Measurements from ENCODE around the gene RBMS1.
A peak's percentile ranks its signal among the peaks of the same experiment; 100 is the strongest.

RBMS1 gene

DNA sequence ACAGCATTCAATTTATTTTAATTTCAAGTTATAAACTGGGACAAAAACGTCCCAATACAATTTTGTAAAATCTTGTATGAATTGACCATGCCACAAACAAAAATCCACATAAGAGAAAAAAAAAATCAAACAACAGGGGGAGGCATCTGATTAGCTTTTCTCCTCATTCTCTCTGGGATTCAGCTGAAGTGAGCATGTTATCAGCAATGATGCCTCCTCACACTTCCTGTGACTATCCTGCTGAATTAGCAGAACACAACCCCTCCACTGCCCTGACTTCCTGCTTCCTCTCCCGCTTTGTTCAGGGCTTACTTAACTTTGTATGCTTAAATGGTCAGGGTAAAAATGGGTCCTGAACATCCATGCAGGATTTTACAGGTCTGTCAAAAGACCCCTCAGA lies 161.3 kb downstream of the RBMS1 start:
- peak; percentile 45 for DNase-seq (ENCODE audit: low read depth)

DNA sequence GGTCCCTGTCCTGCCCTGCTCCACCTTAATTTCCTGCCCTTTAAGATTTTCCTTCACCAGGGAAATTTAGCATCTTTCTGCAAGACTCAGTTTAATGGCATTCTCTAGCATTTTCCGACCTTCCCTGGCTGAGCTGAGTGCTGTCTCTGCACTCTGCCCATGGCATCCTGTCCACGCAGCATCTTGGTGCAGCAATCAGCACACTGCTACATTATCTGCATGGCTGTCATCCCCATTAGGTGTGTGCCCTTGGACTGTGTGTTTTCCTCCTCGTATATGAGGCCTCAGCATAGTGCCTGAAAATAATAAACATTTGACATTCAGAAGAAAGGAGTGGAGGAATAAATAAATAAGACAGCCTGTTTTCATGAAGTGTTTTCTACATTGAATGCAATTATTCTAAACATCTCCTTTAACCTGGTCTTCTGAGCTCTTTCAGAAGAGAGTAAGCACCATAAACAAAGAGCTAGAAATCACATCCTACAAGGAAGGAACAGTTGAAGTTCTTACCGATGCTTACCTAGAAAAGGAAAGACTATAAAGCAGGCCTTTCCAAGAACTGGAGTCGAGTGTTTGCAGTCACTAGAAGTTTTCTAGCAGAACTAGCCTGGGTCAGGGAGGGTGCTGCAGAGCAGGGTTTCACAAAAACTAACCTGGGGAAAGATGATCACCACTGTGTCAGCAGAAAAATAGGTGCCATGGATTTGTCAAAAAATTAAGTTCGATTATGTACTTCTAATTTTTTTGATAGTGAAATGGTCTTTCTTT lies 162.2 kb downstream of the RBMS1 start:
- DNase-seq (ENCODE audit: low read depth) = no peak

DNA sequence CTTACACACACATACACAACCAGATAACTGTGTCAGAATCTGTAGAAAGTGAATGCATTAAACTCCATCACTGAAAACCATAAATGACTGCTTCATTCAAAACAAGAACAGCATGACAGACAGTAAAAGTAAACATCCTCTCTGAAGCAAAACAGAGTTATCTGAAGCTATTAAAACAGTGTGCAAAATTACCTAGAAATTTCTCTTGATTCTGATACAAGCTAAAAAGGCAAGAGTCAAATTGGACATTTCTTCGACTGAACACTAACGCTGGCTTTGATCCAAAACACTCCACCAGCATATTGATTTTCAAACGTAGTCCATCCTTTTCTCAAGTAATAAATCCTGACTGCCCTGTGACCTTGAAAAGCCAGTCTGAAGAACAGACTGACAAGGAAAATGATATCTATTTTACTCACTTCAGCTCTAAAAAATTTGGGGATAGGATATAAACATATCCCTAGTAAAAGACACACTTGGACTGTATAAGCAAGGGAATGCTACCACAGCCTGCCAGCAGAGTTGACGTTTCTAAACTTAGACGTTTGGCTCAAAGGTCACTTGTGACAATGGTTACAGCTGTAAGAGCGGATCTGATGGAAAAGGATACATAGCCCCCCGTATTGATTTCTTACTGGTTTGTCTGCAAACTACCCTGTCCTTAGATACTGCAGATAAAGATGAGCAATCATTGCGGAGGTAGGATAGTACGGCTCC lies 164.6 kb downstream of the RBMS1 start:
- DNase-seq (ENCODE audit: low read depth) = no peak

DNA sequence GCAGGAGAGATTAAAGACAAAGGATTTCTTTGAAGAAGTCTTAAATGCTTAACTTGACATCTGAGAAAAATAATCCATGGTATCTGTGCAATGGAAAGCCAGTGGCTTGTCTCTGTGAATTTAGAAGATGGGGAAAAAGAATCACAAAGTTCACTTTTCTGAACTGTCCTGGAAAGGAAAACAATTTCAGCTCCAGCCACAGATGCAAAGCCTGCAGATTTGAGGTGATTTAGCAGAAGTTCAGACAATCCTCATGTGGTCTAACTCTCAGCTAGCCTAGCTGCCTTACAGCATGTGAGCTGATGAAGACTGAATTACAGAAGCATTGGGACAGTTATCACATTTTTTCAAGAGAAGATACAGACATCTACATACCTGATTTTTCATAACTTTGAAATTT lies 166.8 kb downstream of the RBMS1 start:
- DNase-seq (ENCODE audit: low read depth) = no peak

DNA sequence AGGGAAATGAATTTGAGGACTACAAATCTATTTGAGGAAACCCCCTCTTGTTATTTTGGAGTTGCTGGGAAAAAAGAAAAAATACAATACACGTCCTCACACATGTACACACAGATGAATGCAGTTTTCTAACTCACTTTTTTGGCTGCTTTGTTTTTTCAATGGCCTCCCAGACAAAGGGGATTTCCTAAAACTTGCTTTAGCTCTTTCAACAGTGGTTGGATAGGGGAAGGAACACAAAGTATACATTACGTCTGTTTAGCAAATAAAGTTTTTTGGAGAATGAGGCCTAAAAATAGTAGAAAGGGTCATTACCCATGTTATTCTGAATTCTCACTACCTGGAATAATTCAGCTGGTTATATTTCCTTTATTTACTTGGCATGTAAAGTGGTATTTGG lies 168.2 kb downstream of the RBMS1 start:
- DNase-seq (ENCODE audit: low read depth) = no peak

DNA sequence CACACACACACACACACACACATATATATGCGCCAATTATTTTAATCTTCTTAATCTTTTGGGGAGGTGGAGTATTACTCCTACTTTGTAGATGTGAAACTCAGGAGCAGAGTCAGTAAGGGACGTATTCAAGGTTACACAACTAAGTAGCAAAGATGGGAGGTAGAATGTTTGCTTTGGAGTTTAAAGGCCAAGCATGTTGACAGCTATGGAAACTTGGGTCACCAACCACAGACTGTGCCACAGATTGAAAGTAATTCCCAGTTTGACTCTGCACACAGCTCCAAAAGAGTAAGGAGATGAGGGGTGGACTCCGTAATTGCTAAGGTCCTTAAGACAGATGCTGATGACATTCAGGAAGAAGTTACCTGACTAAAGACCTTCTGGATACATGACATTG lies 168.7 kb downstream of the RBMS1 start:
- DNase-seq (ENCODE audit: low read depth) = no peak

DNA sequence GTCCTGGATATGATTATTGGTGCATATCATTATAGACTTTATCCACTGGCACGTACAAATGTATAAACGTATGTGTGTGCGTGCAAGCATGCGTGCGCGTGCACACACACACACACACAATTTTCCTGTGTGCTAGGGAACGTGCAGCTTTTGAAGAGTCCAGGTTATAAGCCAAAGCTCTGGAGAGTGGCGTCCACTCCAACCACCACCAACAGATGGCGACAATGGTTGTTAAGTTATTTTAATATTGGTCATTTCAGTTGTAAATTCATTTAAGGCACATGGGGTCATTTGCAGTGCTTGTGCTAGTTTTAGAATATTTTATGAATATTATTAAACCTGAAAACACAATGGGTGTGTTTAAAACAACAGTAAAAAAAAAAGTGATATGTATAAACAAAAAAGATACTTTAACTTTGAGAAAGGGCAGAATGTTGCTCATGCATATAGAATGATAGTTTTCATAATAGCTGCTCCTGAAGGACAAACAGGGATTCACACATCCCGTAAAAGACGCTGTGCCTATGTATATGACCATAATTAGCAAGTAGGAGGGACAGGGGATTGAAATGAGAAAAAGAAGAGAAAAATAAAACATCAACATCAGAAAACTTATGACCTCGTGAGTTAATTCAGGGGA lies 169.3 kb downstream of the RBMS1 start:
- DNase-seq (ENCODE audit: low read depth) = no peak

DNA sequence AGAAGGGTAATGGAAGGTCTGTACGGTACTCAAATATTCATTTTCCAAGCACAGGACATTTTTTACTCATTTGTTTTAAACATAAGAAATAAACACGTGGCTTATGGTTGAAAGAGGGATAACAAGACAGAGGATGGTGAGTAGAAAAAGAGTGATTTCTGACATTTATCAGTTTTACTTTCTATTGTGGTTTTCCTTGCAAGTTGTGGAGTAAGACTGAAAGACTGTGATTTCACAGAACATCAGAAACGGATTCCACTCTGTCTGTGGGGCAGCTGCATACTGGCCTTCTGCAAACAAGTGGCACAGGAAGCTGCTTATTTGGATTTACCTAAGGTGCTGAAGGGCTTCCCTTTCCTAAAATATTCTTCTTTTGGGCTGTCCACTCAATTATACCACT lies 171.3 kb downstream of the RBMS1 start:
- no peak for DNase-seq (ENCODE audit: low read depth)

DNA sequence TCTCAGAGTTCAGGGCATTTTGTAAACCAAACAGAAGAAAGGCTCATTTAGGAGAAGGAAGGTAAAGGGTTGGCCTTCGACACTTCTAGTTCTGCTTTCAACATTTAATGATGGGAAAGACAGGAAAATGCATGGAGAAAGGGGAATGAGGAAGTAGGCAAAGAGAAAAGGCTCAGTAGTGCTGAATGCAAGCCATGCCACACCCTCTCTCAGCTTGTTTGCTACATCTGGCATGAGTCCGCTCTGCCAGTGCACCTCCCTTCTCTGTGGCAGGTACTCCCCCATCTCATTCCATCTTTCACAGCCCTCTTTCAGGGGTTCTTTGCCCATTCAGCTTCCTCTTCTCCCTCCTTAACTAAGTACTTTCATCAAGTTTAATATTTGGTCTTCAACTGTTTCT lies 172.6 kb downstream of the RBMS1 start:
- no peak for DNase-seq (ENCODE audit: low read depth)

DNA sequence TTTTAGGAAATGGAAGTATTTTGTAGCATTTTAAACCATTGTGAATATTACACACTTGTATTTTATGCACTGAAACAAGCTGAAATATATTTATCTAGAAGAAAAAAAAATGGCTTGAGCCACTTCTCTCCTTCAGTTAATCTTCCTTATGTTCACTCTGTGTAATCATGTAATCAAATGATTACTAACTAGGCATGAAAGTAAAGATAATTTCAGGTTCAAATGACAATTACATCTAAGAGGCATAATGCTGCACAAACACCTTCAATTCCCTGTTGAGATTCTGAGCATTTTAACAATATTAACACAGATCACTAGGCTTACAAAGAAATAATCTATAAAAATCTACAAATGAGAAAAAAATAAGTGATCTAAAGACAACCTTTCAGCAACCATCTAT lies 173.9 kb downstream of the RBMS1 start:
- no peak for DNase-seq (ENCODE audit: low read depth)

DNA sequence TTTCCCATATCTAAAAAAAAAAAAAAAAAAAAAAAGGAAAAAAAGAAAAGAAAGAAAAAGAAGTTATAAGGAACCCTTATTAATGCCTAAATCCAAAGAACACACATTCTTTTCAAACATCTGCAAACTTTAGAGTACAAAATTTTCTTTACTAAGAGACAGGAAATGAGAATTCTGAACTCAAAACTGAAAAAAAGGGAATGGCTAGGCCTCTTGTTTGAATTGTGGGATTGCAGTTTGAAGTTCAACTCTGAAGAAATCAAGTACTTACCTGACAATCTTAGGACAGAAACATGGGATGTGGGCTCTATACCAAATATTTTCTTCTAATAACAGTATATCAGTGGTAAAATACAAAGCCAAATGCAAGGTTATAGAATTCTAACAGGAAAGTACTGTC lies 175.4 kb downstream of the RBMS1 start:
- DNase-seq (ENCODE audit: low read depth) = no peak

DNA sequence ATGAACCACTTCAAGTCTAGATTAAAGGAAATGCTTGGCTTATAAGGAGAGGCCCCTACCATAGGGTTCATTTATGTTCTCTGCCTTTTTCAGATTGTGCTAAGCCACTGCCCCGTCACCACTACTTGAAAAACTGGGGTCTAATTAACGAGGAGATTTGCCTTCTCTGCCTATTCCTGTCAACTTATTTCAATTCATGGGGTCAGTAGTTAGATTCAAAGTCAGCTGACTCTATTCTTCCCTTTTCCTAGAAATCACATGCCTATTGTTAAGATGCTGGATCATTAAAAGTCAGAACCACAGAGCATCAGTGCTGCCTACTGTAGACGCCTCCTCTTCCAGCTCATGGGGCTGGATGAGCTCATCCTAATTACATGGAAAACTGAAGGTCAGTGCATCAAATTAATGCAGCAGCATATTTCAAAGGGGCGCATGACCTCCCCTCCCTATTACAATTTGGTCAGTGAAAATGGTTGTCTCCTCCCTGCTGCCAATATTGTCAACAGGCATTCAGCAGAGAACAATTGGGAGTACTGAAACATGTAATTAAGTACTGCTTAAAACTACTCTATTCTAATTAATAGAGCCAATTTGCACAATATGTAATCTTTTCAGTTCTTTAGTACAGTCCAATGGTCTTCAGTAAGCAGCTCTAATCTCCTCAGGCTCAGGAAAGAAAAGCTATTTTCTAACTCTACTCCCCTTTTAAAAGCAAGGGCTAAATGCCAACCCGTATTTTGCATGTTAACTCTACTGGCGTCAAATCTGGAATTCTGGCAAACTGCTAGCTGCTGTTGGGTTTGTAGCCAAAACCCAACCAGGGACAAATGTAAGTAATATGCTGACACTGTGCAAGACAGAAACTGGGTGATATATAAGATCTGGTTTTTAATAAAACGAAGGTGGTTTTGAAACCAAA lies 176.2 kb downstream of the RBMS1 start:
- DNase-seq (ENCODE audit: low read depth) = no peak

DNA sequence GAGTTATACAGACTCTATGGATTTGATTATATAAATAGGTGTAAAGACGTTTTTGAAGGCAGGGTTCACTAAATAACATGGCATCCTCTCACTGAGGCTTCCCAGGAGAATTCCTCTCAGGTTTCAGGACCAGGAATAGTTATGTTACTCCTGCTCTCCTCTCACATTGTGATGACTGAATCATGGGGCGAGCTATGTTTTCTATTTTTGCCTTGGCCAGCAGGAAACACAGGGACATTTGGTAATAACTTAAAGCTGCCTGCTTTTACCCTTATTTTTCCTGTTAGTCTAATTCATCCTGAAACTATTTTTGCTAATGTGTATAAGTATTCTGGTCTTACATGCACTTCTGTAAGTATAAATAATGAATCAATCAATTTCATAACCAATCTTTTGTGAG lies 178.3 kb downstream of the RBMS1 start:
- no peak for DNase-seq (ENCODE audit: low read depth)

DNA sequence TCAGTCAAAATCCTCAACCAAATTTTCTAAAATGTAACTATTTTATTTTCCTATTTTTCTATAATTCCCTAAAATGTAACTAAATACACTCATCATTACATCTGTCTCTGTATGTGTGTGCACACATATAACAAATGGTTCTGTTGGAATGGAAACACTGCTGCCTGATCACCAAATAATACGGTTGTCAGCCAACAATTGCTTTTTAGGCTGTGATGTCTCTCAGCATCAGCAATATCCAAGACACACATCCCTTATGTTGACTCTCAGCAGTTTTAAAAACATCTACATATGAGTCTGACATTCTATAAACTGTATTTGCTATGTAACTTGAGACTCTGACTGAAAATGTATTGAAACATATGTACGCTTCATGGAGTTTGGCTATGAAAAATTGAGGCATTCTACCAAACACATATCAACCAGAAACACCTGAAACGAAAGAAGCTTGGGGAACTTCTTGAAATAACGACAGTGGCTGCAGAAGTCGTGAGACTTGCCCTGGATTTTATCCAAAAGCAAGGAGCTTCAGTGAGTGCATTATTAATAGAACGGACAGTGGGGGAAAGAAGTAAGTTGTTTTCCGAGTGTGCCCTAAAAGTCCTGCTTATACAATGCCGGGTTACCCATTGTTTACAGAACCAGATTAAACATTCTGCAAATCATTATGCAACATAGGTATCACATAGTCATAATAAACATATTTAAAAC lies 183.3 kb downstream of the RBMS1 start:
- no peak for DNase-seq (ENCODE audit: low read depth)

DNA sequence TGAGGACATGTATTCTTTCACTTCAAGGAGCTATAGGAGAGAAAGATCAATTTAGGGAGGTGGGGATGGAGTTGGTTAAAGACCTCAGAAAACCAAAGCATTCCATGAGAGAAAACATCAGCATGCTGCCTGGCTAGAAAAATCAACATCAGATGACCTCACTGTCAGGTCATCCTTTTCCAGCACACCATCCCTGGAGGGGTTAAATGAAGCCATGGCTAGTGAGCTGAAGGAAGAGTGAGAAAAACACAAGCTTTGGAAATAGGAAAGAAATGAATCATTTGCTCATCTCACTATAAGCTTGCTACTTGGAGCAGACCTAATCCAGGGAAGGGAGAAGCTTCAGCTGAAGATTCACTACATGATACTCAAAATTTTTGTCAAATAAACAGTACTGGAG lies 184.0 kb downstream of the RBMS1 start:
- no peak for DNase-seq (ENCODE audit: low read depth)

DNA sequence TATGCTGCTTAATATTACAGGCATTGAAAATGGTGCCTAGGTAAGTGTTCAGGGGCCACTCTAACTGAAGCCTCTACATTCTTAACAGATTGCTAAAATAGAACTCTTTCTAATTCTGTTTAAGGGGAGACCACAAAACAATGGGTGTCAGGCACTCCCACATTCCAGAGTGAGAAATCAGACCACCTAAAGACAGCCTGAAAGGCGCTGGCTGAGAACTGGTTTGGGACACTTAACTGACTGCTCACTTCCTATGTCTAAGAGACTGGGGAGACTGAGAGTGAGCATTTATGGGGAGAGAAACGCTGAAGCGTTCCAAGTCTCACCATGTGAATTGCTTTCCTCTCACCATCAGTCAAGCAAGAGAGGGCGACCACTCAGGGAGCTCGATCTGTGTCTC lies 184.7 kb downstream of the RBMS1 start:
- no peak for DNase-seq (ENCODE audit: low read depth)

DNA sequence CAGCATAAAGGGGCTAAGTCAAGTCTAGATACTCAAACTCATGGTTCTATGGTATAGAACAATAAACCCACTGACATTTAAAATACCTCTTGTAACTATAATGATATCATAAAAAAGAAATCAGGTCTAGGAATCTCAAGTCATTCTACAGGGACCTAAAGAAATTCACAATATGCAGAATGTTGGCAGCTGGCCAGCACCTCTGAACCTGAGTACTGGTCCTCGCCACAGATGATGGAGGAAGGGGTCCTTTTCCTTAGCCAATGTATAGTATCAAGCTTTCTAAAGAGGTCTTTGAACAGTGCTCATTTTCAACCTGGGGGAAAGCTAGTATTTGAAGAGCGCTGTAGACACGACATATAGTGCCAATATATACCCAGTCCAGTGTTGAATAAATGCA lies 185.1 kb downstream of the RBMS1 start:
- no peak for DNase-seq (ENCODE audit: low read depth)

DNA sequence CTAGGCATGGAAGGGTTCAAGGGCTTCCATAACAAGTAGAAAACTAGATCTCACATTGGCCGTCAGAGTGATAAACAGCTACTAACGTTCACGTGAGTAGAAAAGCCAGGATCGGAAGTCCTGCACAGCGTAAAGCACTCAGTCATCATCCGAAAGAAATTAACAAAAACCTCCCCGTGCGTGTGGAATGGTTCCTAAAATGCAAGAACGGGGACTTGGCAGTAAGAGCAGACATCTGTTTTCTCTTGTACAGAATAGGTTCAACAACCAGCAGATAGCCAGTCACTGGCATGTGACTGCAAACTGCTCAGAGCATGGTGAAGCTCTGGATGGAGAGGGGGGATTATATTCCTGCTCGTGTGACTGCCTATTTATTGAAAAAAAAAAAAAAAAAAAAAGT lies 186.6 kb downstream of the RBMS1 start:
- no peak for DNase-seq (ENCODE audit: low read depth)

DNA sequence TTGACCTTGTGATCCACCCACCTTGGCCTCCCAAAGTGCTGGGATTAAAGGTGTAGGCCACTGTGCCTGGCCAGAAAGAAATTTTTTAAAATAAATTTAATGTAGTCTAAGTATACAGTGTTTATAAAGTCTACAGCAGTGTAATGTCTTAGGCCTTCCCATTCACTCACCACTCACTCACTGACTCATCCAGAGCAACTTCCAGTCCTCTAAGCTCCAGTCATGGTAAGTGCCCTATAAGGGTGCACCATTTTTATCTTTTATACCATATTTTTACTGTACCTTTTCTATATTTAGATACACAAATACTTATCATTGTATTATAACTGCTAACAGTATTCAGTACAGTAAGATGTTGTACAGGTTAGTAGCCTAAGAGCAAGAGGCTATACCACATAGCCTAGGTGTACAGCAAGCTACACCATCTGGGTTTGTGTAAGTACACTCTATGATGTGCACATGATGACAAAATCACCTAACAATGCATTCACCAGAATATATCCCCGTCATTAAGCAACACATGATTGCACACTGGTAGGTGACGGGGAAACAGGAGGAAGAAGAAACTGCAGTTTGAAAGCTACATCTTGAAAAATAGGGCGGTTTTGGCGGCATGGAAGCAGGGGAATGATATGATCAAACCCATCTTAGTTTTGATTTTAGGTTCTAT lies 188.4 kb downstream of the RBMS1 start:
- no peak for DNase-seq (ENCODE audit: low read depth)

DNA sequence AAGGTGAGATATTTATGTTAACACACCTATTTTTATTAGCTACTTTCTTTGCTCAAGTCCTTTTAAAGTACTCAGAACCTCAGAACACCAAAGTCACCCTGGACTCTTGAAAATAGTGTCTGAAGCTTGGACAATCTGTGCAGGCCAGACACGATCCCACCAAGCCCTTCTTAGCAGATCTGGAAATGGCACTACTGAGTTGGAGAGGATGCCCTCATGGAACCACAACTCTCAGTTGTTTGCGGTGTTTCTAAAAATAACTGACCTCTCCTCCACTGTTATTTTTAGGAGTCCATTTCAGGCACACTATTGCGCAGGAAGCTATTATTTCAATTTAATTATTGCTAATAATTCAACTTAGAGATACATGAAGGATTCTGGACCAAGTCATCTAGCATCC lies 190.1 kb downstream of the RBMS1 start:
- DNase-seq (ENCODE audit: low read depth) = no peak

DNA sequence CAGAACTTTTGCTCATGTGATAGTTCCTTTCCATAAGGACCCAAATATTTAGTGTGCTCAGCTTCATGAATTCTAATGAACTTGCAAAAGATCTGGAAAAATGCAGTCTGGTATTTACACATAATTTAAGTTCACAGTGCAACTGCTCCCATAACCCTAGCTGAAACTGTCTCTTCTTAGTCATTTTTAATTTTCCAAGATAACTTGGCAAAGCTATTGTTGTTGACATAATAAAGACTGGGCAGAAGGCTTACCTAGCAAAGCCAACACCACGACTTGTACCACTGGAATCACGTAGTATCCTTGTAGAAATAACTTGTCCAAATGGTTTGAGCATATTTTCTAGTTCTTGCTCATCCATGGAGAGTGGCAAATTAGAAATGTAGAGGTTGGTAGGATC lies 190.5 kb downstream of the RBMS1 start:
- DNase-seq (ENCODE audit: low read depth) = no peak
